ENCODE measurements around the gene ADNP. TPM values are rescaled to one million over a fixed set of nuclear protein-coding genes. Genes with fewer than 3 reads are reported as not detected.

ADNP gene
- total RNA-seq, 4 donors from 2014 or later: 48.2 to 54.9 (median 52.7) TPM

- TF ChIP-seq CTCF (IDR thresholded peaks at IDR 0.05; ENCODE audit: low read depth): no peak
Observed at GRCh38 chr20:50868509-50869495, 62.4 kb downstream of the ADNP start.

GRCh38 chr20:50867805-50868204 lies 63.4 kb downstream of the ADNP start:
- TF ChIP-seq CTCF (IDR thresholded peaks at IDR 0.05; ENCODE audit: low read depth): no peak

- TF ChIP-seq CTCF (IDR thresholded peaks at IDR 0.05; ENCODE audit: low read depth): no peak
Observed at GRCh38 chr20:50866831-50867230, 64.4 kb downstream of the ADNP start.

GRCh38 chr20:50866036-50866685 lies 65.1 kb downstream of the ADNP start:
- no peak for TF ChIP-seq CTCF (IDR thresholded peaks at IDR 0.05; ENCODE audit: low read depth)

- TF ChIP-seq CTCF (IDR thresholded peaks at IDR 0.05; ENCODE audit: low read depth): no peak
Observed at GRCh38 chr20:50865591-50865990, 65.6 kb downstream of the ADNP start.

- no peak for TF ChIP-seq CTCF (IDR thresholded peaks at IDR 0.05; ENCODE audit: low read depth)
Observed at GRCh38 chr20:50865114-50865513, 66.1 kb downstream of the ADNP start.

- no peak for TF ChIP-seq CTCF (IDR thresholded peaks at IDR 0.05; ENCODE audit: low read depth)
Observed at GRCh38 chr20:50862546-50862945, 68.7 kb downstream of the ADNP start.

All from subcutaneous adipose tissue (tissue), 4 donors.